ENCODE measurements around the gene CMC1. TPM values are rescaled to one million over a fixed set of nuclear protein-coding genes. Genes with fewer than 3 reads are reported as not detected.

Gene CMC1
- total RNA-seq, 1 experiment from 2014 or later = 16.5 TPM

GRCh38 chr3:28226020-28226419 lies 15.4 kb upstream of the CMC1 start:
- no peak for TF ChIP-seq CTCF (conservative IDR thresholded peaks at IDR 0.05)
- Mint-ChIP-seq H3K27ac (no peak overlapping the region), H3K4me3 (no peak overlapping the region), H3K36me3 (ENCODE audit: insufficient read depth in 1 of 3, low read depth in 3 of 3) (no peaks in the 10 kb centered on the region), H3K9me3 (no peaks in the 10 kb centered on the region), H3K4me1 (peaks cover 2 to 3% of the 10 kb centered on the region in 2 experiments; a peak in 3 of 4 replicates), H3K27me3 (ENCODE audit: low read depth) (no peaks in the 10 kb centered on the region)
- Histone ChIP-seq H3K18ac (ENCODE audit: insufficient read length, low read depth, low read length) (no peak overlapping the region), H3K23me2 (ENCODE audit: insufficient read length, low read depth, low read length, poor library complexity, severe bottlenecking) (no peaks in the 10 kb centered on the region), H2BK20ac (ENCODE audit: low read depth, low read length, poor library complexity, severe bottlenecking) (no peak overlapping the region), H3K79me2 (ENCODE audit: insufficient read depth, low read length) (no peaks in the 10 kb centered on the region), H4K91ac (ENCODE audit: insufficient read length, low read depth, low read length) (no peak overlapping the region), H3K23ac (ENCODE audit: insufficient read length, low read depth, low read length) (no peak overlapping the region), H2BK12ac (ENCODE audit: insufficient read length, low read depth, low read length) (no peak overlapping the region), H2BK15ac (ENCODE audit: low read depth, low read length) (no peak overlapping the region), H3K4ac (ENCODE audit: low read depth, low read length) (no peak overlapping the region), H4K20me1 (ENCODE audit: control insufficient read depth, insufficient read depth, insufficient read length) (no peaks in the 10 kb centered on the region), H3K14ac (ENCODE audit: insufficient read depth, low read length) (no peak overlapping the region), H3K79me1 (ENCODE audit: insufficient read depth, low read depth, low read length, poor library complexity, severe bottlenecking) (no peaks in the 10 kb centered on the region), H3K4me1 (ENCODE audit: insufficient read depth, low read length) (no peaks in the 10 kb centered on the region), H3T11ph (ENCODE audit: low read length) (no peak overlapping the region), H4K8ac (replicated peaks; ENCODE audit: insufficient read length, low read depth, low read length) (no peak overlapping the region), H2BK5ac (ENCODE audit: insufficient read length, low read length) (no peak overlapping the region), H3K27me3 (ENCODE audit: insufficient read depth, low read length) (no peaks in the 10 kb centered on the region), H3K27ac (ENCODE audit: insufficient read length, low read depth, low read length) (no peak overlapping the region), H3K56ac (ENCODE audit: insufficient read length, low read depth, low read length) (no peak overlapping the region), H3K9ac (ENCODE audit: extremely low read depth, insufficient read length, low read length) (no peak overlapping the region), H4K5ac (ENCODE audit: insufficient read length, low read depth, low read length) (no peak overlapping the region), H3K4me2 (ENCODE audit: insufficient read depth, insufficient read length, low read length) (no peak overlapping the region), H2AFZ (ENCODE audit: low read length) (no peak overlapping the region), H2AK5ac (ENCODE audit: insufficient read length, low read length) (no peak overlapping the region), H3K9me3 (ENCODE audit: control insufficient read depth, low read depth, low read length) (no peaks in the 10 kb centered on the region), H2BK120ac (ENCODE audit: low read depth, low read length, poor library complexity, severe bottlenecking) (no peak overlapping the region)
- WGBS (ENCODE audit: extremely low coverage, insufficient read length, low lambda C conversion rate) = 100% methylated on average over 2 of the region's 3 CpGs
- DNase-seq = no peak

Measured in H9 (cell line).